Esophagus muscularis mucosa (tissue), 4 donors: Measurements from ENCODE around the gene GLIS1. TPM values are rescaled to one million over a fixed set of nuclear protein-coding genes. Genes with fewer than 3 reads are reported as not detected.

Source experiments
- DNase-seq: peaks from one replicate; pipeline ENCODE4 v3.0.0-alpha.2; 2017; ENCODE audit errors: extremely low spot score
- H3K27ac ChIP-seq, 4 donors: fragments of 200-600 bp; sonication (generic); replicated peaks in 1 of 4; 1 replicate in 3 of 4; 2 replicates in 1 of 4; pipeline ENCODE4 v1.5.1; 2016 to 2019; ENCODE audit warnings: mild to moderate bottlenecking in 1 of 4
- H3K27me3 ChIP-seq, 4 donors: fragments of 200-600 bp; sonication (generic); one replicate each; pipeline versions ENCODE4 v1.5.1 to v1.6.0; 2016 to 2019
- H3K36me3 ChIP-seq, 4 donors: fragments of 200-600 bp; sonication (generic); one replicate each; pipeline ENCODE4 v1.5.1; 2016 to 2019
- H3K4me1 ChIP-seq, 4 donors: fragments of 200-600 bp; sonication (generic); one replicate each; pipeline ENCODE4 v1.5.1; 2016 to 2019
- H3K4me3 ChIP-seq, 4 donors: fragments of 200-600 bp; sonication (generic); 1 replicate in 2 of 4; 2 replicates in 2 of 4; pipeline ENCODE4 v1.5.1; 2016 to 2019; ENCODE audit warnings: mild to moderate bottlenecking in 4 of 4, moderate library complexity in 1 of 4
- H3K9me3 ChIP-seq, 4 donors: fragments of 200-600 bp; sonication (generic); 1 replicate in 3 of 4; 2 replicates in 1 of 4; pipeline ENCODE4 v1.5.1; 2016 to 2019
- EP300 ChIP-seq: sonication (generic); formaldehyde crosslinking; IDR thresholded peaks from one replicate; pipeline ENCODE4 v1.6.1; 2017; ENCODE audit warnings: antibody characterized with exemption
- POLR2A ChIP-seq: fragments of 450-650 bp; IDR thresholded peaks from one replicate; pipeline ENCODE4 v1.6.1; 2017; ENCODE audit warnings: antibody characterized with exemption, moderate library complexity, mild to moderate bottlenecking, low read depth
- POLR2AphosphoS5 ChIP-seq, 2 donors: sonication (generic); formaldehyde crosslinking; IDR thresholded peaks; one replicate each; pipeline ENCODE4 v1.6.1; 2017; ENCODE audit warnings: antibody characterized with exemption in 2 of 2
- WGBS: methylation state at CpG from one replicate; pipeline ENCODE4 v1.1.5; 2018; 5-methylcytosine and 5-hydroxymethylcytosine counted together
- intact Hi-C: fragments of 100-400 bp; cut with DNase I; formaldehyde crosslinking; loops from one replicate; pipeline ENCODE4 v1.15.1; 2023
- total RNA-seq, 4 donors: library from RNA; depleted of rRNA; stranded (reverse); fragments of >200 nt; gene quantifications; one replicate each; pipeline versions ENCODE4 v1.1.0 to v1.2.1, GENCODE V29; 2016
- TF ChIP-seq, protein P1 (sequence below), 3 experiments: fragments of 200-600 bp in 2 of 3; fragments of 450-650 bp in 1 of 3; sonication (generic) in 2 of 3; IDR thresholded peaks; one replicate each; pipeline ENCODE4 v1.5.1; 2017 to 2019; ENCODE audit warnings: antibody characterized with exemption in 3 of 3, mild to moderate bottlenecking in 2 of 3, moderate library complexity in 1 of 3

GLIS1 gene
- total RNA-seq, 4 donors from 2014 or later: 0.17 to 0.42 TPM; not detected in 2

- intact Hi-C loops: no loop called here
- Histone ChIP-seq H3K4me1 (no peaks in the 10 kb centered on the region), H3K4me3 (no peak overlapping the region), H3K27ac (no peak overlapping the region), H3K9me3 (no peaks in the 10 kb centered on the region), H3K36me3 (no peaks in the 10 kb centered on the region), H3K27me3 (peaks cover 0 to 4% (median 0%) of the 10 kb centered on the region in 4 donors)
- no peak for TF ChIP-seq POLR2AphosphoS5 (IDR thresholded peaks at IDR 0.05)
- no peak for TF ChIP-seq EP300
- TF ChIP-seq, protein P1, sequence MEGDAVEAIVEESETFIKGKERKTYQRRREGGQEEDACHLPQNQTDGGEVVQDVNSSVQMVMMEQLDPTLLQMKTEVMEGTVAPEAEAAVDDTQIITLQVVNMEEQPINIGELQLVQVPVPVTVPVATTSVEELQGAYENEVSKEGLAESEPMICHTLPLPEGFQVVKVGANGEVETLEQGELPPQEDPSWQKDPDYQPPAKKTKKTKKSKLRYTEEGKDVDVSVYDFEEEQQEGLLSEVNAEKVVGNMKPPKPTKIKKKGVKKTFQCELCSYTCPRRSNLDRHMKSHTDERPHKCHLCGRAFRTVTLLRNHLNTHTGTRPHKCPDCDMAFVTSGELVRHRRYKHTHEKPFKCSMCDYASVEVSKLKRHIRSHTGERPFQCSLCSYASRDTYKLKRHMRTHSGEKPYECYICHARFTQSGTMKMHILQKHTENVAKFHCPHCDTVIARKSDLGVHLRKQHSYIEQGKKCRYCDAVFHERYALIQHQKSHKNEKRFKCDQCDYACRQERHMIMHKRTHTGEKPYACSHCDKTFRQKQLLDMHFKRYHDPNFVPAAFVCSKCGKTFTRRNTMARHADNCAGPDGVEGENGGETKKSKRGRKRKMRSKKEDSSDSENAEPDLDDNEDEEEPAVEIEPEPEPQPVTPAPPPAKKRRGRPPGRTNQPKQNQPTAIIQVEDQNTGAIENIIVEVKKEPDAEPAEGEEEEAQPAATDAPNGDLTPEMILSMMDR (IDR thresholded peaks at IDR 0.05): no peak
- TF ChIP-seq POLR2A: no peak
- peak; percentile 68 for DNase-seq
- 92% methylated on average over 13 of the region's 13 CpGs for WGBS
Observed at GRCh38 chr1:53633073-53633704, 105.8 kb downstream of the GLIS1 start.

GRCh38 chr1:53631622-53632310 lies 107.2 kb downstream of the GLIS1 start:
- TF ChIP-seq POLR2AphosphoS5 (IDR thresholded peaks at IDR 0.05) (no peak), EP300 (no peak), POLR2A (no peak)
- TF ChIP-seq, protein P1 (IDR thresholded peaks at IDR 0.05): no peak
- intact Hi-C loops: no loop called here

GRCh38 chr1:53629101-53629691 lies 109.8 kb downstream of the GLIS1 start:
- DNase-seq: peak; percentile 87
- no peaks in the 10 kb centered on the region for H3K9me3 ChIP-seq
- H3K4me3 ChIP-seq: no peak overlapping the region
- peaks cover 0 to 12% (median 0%) of the 10 kb centered on the region in 4 donors for H3K27me3 ChIP-seq
- TF ChIP-seq EP300 (no peak), POLR2A (no peak), POLR2AphosphoS5 (IDR thresholded peaks at IDR 0.05) (no peak)
- TF ChIP-seq, protein P1 (IDR thresholded peaks at IDR 0.05): no peak
- H3K4me1 ChIP-seq: no peaks in the 10 kb centered on the region
- 81% methylated on average over 6 of the region's 7 CpGs for WGBS
- H3K27ac ChIP-seq: no peak overlapping the region
- H3K36me3 ChIP-seq: no peaks in the 10 kb centered on the region
- intact Hi-C loops: no loop called here

More at GRCh38 chr1:53631622-53632310, 107.2 kb downstream of the GLIS1 start:
- no peak overlapping the region for H3K27ac ChIP-seq
- no peaks in the 10 kb centered on the region for H3K9me3 ChIP-seq
- peaks cover 0 to 10% (median 0%) of the 10 kb centered on the region in 4 donors for H3K27me3 ChIP-seq
- no peaks in the 10 kb centered on the region for H3K36me3 ChIP-seq
- no peaks in the 10 kb centered on the region for H3K4me1 ChIP-seq
- WGBS: 86% methylated on average over 6 of the region's 6 CpGs
- no peak overlapping the region for H3K4me3 ChIP-seq
- peak; percentile 72 for DNase-seq

- peak; percentile 86 for DNase-seq
Observed at GRCh38 chr1:53628286-53628955, 110.5 kb downstream of the GLIS1 start.

More at GRCh38 chr1:53628286-53628955, 110.5 kb downstream of the GLIS1 start:
- Histone ChIP-seq H3K36me3 (no peaks in the 10 kb centered on the region), H3K27me3 (peaks cover 0 to 12% (median 0%) of the 10 kb centered on the region in 4 donors), H3K9me3 (no peaks in the 10 kb centered on the region), H3K4me1 (no peaks in the 10 kb centered on the region), H3K4me3 (no peak overlapping the region), H3K27ac (no peak overlapping the region)
- intact Hi-C loops: no loop called here
- no peak for TF ChIP-seq POLR2A
- no peak for TF ChIP-seq POLR2AphosphoS5 (IDR thresholded peaks at IDR 0.05)
- TF ChIP-seq, protein P1 (IDR thresholded peaks at IDR 0.05): no peak
- TF ChIP-seq EP300: no peak
- WGBS: 90% methylated on average over 12 of the region's 14 CpGs
